Mammary epithelial cell (primary cell): ENCODE results near the gene PAX2.

Experiments used
- EZH2 ChIP-seq: IDR thresholded peaks from 2 replicates; pipeline ENCODE4 v1.6.1; 2012; ENCODE audit warnings: low read length, inconsistent platforms, borderline replicate concordance
- TF ChIP-seq, protein P1 (sequence below), 2 donors: IDR thresholded peaks in 1 of 2; conservative IDR thresholded peaks in 1 of 2; 2 replicates each; pipeline ENCODE4 v1.5.1; 2011 to 2012; ENCODE audit warnings: inconsistent platforms in 2 of 2, low read length in 2 of 2, mild to moderate bottlenecking in 2 of 2, control low read depth in 1 of 2, low read depth in 1 of 2; ENCODE audit not compliant: insufficient read depth in 1 of 2; ENCODE audit errors: extremely low read depth in 1 of 2

DNA sequence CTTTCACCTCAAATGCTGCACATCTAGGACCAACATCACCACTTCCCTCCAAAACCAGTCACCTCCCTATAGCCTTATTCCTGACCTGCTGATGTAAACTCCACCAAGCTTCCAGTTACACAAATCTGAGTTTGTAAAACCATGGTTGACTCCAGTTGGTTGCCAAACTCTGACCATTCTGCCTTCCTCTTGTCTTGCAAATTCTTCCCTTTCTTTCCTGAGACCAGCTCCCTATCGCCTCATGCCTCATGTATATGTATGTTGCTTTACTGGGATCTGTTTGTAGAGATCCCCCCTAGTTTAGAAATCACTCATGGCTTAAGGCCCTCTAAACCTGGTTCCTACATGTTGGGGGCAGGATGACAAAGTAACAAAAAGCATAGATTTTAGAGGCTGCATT lies 31.3 kb downstream of the PAX2 start:
- TF ChIP-seq, protein P1, sequence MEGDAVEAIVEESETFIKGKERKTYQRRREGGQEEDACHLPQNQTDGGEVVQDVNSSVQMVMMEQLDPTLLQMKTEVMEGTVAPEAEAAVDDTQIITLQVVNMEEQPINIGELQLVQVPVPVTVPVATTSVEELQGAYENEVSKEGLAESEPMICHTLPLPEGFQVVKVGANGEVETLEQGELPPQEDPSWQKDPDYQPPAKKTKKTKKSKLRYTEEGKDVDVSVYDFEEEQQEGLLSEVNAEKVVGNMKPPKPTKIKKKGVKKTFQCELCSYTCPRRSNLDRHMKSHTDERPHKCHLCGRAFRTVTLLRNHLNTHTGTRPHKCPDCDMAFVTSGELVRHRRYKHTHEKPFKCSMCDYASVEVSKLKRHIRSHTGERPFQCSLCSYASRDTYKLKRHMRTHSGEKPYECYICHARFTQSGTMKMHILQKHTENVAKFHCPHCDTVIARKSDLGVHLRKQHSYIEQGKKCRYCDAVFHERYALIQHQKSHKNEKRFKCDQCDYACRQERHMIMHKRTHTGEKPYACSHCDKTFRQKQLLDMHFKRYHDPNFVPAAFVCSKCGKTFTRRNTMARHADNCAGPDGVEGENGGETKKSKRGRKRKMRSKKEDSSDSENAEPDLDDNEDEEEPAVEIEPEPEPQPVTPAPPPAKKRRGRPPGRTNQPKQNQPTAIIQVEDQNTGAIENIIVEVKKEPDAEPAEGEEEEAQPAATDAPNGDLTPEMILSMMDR (conservative IDR thresholded peaks at IDR 0.05 in 1 of 2, IDR thresholded peaks at IDR 0.05 in 1 of 2; ENCODE audit: extremely low read depth in 1 of 2, insufficient read depth in 1 of 2, low read depth in 1 of 2, low read length in 2 of 2) = no peak
- no peak for TF ChIP-seq EZH2
